Smooth muscle cell (in vitro differentiated cells): ENCODE results near the gene ZNF214. TPM values are rescaled to one million over a fixed set of nuclear protein-coding genes. Genes with fewer than 3 reads are reported as not detected.
"Not testable (repeated sequence)": the region's sequence is repeated elsewhere in the genome, so short reads cannot be mapped to it uniquely, and the experiment has no call there.

Experiments
- DNase-seq: peaks from one replicate; lab custom pipeline; 2025; ENCODE audit not compliant: unreplicated experiment; lab: John Stamatoyannopoulos, UW
- H2AFZ ChIP-seq: fragments of 200-600 bp; sonication (generic); 2 replicates; pipeline ENCODE4 v1.6.0; 2016; ENCODE audit warnings: antibody characterized with exemption, low read depth, mild to moderate bottlenecking
- H3F3A ChIP-seq: fragments of 200-600 bp; sonication (generic); 2 replicates; pipeline ENCODE4 v1.6.0; 2017; ENCODE audit warnings: antibody characterized with exemption, low read depth
- H3K27ac ChIP-seq: fragments of 200-600 bp; sonication (generic); 2 replicates; pipeline ENCODE4 v1.5.1; 2016; ENCODE audit warnings: low read depth, mild to moderate bottlenecking
- H3K27me3 ChIP-seq: fragments of 200-600 bp; sonication (generic); 2 replicates; pipeline ENCODE4 v1.6.1; 2016; ENCODE audit warnings: low read depth, mild to moderate bottlenecking
- H3K36me3 ChIP-seq: fragments of 200-600 bp; sonication (generic); 2 replicates; pipeline ENCODE4 v1.5.1; 2016; ENCODE audit warnings: low read depth
- H3K4me1 ChIP-seq: fragments of 200-600 bp; sonication (generic); 2 replicates; pipeline ENCODE4 v1.5.1; 2016; ENCODE audit warnings: low read depth
- H3K4me2 ChIP-seq: fragments of 200-600 bp; sonication (generic); 2 replicates; pipeline ENCODE4 v1.6.0; 2016; ENCODE audit warnings: mild to moderate bottlenecking
- H3K4me3 ChIP-seq: fragments of 200-600 bp; sonication (generic); 2 replicates; pipeline ENCODE4 v1.5.1; 2016; ENCODE audit warnings: mild to moderate bottlenecking
- H3K79me2 ChIP-seq: fragments of 200-600 bp; sonication (generic); 2 replicates; pipeline ENCODE4 v1.6.0; 2016; ENCODE audit warnings: low read depth, mild to moderate bottlenecking
- H3K9ac ChIP-seq: fragments of 200-600 bp; sonication (generic); 2 replicates; pipeline ENCODE4 v1.6.0; 2016; ENCODE audit warnings: low read depth
- H3K9me3 ChIP-seq: fragments of 200-600 bp; sonication (generic); replicated peaks from 2 replicates; pipeline ENCODE4 v1.5.1; 2016; ENCODE audit warnings: low read depth
- H4K20me1 ChIP-seq: fragments of 200-600 bp; sonication (generic); 2 replicates; pipeline ENCODE4 v1.6.0; 2016; ENCODE audit warnings: low read depth
- CTCF ChIP-seq: fragments of 200-600 bp; sonication (generic); IDR thresholded peaks from 2 replicates; pipeline ENCODE4 v1.5.1; 2017; ENCODE audit warnings: borderline replicate concordance, mild to moderate bottlenecking, antibody characterized with exemption; ENCODE audit not compliant: insufficient read depth, poor library complexity, severe bottlenecking
- WGBS: methylation state at CpG from one replicate; pipeline ENCODE4 v1.1.7; 2016; ENCODE audit warnings: low lambda C conversion rate; 5-methylcytosine and 5-hydroxymethylcytosine counted together
- polyA plus RNA-seq: library from polyadenylated mRNA; unstranded; fragments of >200 nt; fragmentation: Nextera tagmentation; extraction: Ambion mirVana; gene quantifications from 2 replicates; pipeline ENCODE4 v1.2.1, GENCODE V29; 2016
- total RNA-seq: library from RNA; depleted of rRNA; stranded (reverse); fragments of >200 nt; gene quantifications from 2 replicates; pipeline ENCODE4 v1.2.3, GENCODE V29; 2014

Gene ZNF214
- total and polyA plus RNA-seq, 2 experiments from 2014 or later, result 1.8 to 3.5 TPM

DNA sequence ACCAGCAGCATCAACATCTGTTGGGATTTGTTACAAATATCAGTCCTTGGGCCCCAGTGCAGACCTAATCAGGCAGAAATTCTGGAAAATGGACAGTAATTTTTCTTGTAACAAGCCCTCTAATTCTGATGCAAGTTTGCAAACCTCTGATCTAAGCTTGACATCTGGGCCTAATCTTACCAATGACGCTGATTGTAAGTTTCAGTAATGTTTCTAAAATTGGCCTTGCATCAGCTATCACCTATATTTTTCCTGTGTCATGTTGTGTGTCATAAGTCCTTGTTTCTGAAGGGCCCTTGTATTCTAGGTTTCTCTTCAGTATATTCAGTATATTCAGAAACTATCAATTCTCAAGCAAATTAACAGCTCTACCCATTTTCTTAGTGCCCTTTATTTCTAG lies 57.5 kb downstream of the ZNF214 start:
- H3F3A ChIP-seq, result no peaks in the 10 kb centered on the region
- H4K20me1 ChIP-seq, result no peaks in the 10 kb centered on the region
- H3K27ac ChIP-seq, result no peak overlapping the region
- no peak for DNase-seq
- H3K4me3 ChIP-seq, result no peak overlapping the region
- no peaks in the 10 kb centered on the region for H3K4me1 ChIP-seq
- no peak overlapping the region for H2AFZ ChIP-seq
- WGBS, result 93% methylated on average over 1 of the region's 1 CpG
- H3K4me2 ChIP-seq, result no peak overlapping the region
- H3K27me3 ChIP-seq, result no peaks in the 10 kb centered on the region
- H3K79me2 ChIP-seq, result no peaks in the 10 kb centered on the region
- TF ChIP-seq CTCF, result no peak
- no peaks in the 10 kb centered on the region for H3K36me3 ChIP-seq
- no peak overlapping the region for H3K9ac ChIP-seq
- no peaks in the 10 kb centered on the region for H3K9me3 ChIP-seq

DNA sequence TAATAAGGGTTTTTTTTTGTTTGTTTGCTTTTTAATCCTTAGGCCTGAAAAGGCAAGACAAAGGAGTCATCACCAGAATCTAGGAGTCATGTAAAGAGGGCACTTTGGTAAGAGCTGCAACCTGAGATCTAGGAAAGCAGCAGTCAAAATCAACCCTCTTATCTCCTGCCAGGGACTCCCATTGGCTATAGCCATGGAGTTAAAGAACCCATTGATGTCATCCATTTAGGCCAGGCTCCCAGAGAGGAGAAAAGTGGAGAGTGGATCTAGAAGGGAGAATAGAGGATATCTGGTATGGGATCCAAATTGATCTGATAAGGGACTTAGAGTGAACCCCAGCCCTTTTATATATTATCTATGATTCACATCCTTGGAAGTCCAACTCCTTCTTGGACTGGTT lies 58.0 kb downstream of the ZNF214 start:
- TF ChIP-seq CTCF, result no peak
- DNase-seq, result no peak
- no peak overlapping the region for H3K27ac ChIP-seq
- H4K20me1 ChIP-seq, result no peaks in the 10 kb centered on the region
- no peak overlapping the region for H3K9ac ChIP-seq
- no peaks in the 10 kb centered on the region for H3K4me1 ChIP-seq
- no peaks in the 10 kb centered on the region for H3K79me2 ChIP-seq
- H3K27me3 ChIP-seq, result no peaks in the 10 kb centered on the region
- H2AFZ ChIP-seq, result no peak overlapping the region
- H3K9me3 ChIP-seq, result no peaks in the 10 kb centered on the region
- no peak overlapping the region for H3K4me3 ChIP-seq
- no peaks in the 10 kb centered on the region for H3F3A ChIP-seq
- H3K4me2 ChIP-seq, result no peak overlapping the region
- no peaks in the 10 kb centered on the region for H3K36me3 ChIP-seq

DNA sequence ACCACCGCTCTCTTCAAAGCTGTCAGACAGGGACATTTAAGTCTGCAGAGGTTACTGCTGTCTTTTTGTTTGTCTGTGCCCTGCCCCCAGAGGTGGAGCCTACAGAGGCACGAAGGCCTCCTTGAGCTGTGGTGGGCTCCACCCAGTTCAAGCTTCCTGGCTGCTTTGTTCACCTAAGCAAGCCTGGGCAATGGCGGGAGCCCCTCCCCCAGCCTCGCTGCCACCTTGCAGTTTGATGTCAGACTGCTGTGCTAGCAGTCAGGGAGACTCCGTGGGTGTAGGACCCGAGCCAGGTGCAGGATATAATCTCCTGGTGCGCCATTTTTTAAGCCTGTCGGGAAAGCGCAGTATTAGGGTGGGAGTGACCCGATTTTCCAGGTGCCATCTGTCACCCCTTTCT lies 65.9 kb downstream of the ZNF214 start:
- 95% methylated on average over 10 of the region's 10 CpGs for whole genome bisulfite sequencing

More for the DNA sequence above, 65.9 kb downstream of the ZNF214 start:
- not testable (repeated sequence) for H3K27ac ChIP-seq, H3K4me1 ChIP-seq, H3F3A ChIP-seq, H3K9me3 ChIP-seq, H3K79me2 ChIP-seq, DNase-seq, H4K20me1 ChIP-seq, H3K27me3 ChIP-seq, H3K4me2 ChIP-seq, H3K4me3 ChIP-seq, H3K9ac ChIP-seq, H2AFZ ChIP-seq, H3K36me3 ChIP-seq

Other genes with a start within 250 kb of the ZNF214 start
- gene OR2AG2, start 248.4 kb downstream of the ZNF214 start, total RNA-seq, result 0.13 and 0.72 TPM in 2 replicates
- gene OR2AG2, start 248.4 kb downstream of the ZNF214 start, polyA plus RNA-seq, result 0.23 TPM in 1 of 2 replicates, not detected in the other
- gene OR2AG1, start 237.3 kb downstream of the ZNF214 start, total RNA-seq, result not detected in 2 replicates
- gene OR2AG1, start 237.3 kb downstream of the ZNF214 start, polyA plus RNA-seq, result not detected in 2 replicates
- gene OR6A2, start 220.7 kb downstream of the ZNF214 start, total RNA-seq, result 0.18 and 0.40 TPM in 2 replicates
- not detected in 2 replicates for gene OR6A2, start 220.7 kb downstream of the ZNF214 start, polyA plus RNA-seq
- not detected in 2 replicates for gene OR10A5, start 174.7 kb downstream of the ZNF214 start, total RNA-seq
- 0.17 TPM in 1 of 2 replicates, not detected in the other for gene OR10A5, start 174.7 kb downstream of the ZNF214 start, polyA plus RNA-seq
- gene OR10A2, start 157.3 kb downstream of the ZNF214 start, total RNA-seq, result not detected in 2 replicates
- 0.06 TPM in 1 of 2 replicates, not detected in the other for gene OR10A2, start 157.3 kb downstream of the ZNF214 start, polyA plus RNA-seq
- gene OR10A4, start 143.7 kb downstream of the ZNF214 start, total RNA-seq, result not detected in 2 replicates
- not detected in 2 replicates for gene OR10A4, start 143.7 kb downstream of the ZNF214 start, polyA plus RNA-seq
- gene OR2D2, start 127.8 kb downstream of the ZNF214 start, total RNA-seq, result 0.13 TPM in 1 of 2 replicates, not detected in the other
- gene OR2D2, start 127.8 kb downstream of the ZNF214 start, polyA plus RNA-seq, result not detected in 2 replicates
- not detected in 2 replicates for gene OR2D3, start 99.3 kb downstream of the ZNF214 start, total RNA-seq
- not detected in 2 replicates for gene OR2D3, start 99.3 kb downstream of the ZNF214 start, polyA plus RNA-seq
- gene ZNF215, start 93.9 kb downstream of the ZNF214 start, total RNA-seq, result 5.2 and 9.1 TPM in 2 replicates
- 2.8 TPM in 2 replicates for gene ZNF215, start 93.9 kb downstream of the ZNF214 start, polyA plus RNA-seq
- 0.13 TPM in 1 of 2 replicates, not detected in the other for gene NLRP14, start 133 bp upstream of the ZNF214 start, total RNA-seq
- gene NLRP14, start 133 bp upstream of the ZNF214 start, polyA plus RNA-seq, result 0.30 and 0.34 TPM in 2 replicates
- gene RBMXL2, start 68.7 kb upstream of the ZNF214 start, total RNA-seq, result not detected in 2 replicates
- 0.14 TPM in 1 of 2 replicates, not detected in the other for gene RBMXL2, start 68.7 kb upstream of the ZNF214 start, polyA plus RNA-seq
- gene SYT9, start 231.6 kb upstream of the ZNF214 start, total RNA-seq, result 0.45 TPM in 1 of 2 replicates, not detected in the other
- gene SYT9, start 231.6 kb upstream of the ZNF214 start, polyA plus RNA-seq, result 0.06 TPM in 1 of 2 replicates, not detected in the other